Measurements from ENCODE around the gene C19orf12. TPM values are rescaled to one million over a fixed set of nuclear protein-coding genes. Genes with fewer than 3 reads are reported as not detected.

C19orf12 gene
- total RNA-seq, 1 experiment from 2014 or later = 10.0 TPM

DNA sequence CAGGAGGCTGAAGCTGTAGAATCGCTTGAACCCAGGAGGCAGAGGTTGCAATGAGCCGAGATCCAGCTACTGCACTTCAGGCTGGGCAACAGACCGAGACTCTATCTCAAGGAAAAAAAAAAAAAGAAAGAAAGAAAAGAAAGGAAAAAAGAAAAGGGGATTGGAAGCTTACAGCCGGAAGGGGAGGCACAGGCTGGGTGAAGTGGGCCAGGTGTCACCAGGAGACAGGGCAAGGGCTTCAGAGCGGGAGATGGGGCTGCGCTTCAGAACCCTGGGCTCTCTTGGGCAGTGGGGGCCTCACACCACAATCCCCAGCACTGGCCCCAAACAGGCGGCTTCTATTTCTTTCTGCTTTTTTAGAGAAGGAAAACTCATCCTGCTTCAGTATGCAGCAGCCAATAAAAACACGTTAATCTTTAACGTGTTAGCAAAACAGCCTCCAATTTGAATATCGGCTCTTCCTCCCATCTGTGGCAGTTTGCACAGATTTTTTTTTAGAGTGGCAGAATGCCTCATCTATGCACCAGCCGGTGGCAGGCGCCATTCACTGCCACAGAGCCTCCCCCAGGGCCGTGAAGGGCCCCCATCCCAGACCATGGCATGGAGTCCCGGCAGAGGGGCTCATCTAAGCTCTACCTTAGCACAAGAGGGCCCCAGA is 46.6 kb upstream of the C19orf12 start:
- TF ChIP-seq EGR1 (IDR thresholded peaks at IDR 0.05; ENCODE audit: low read depth) (no peak), FOSL1 (IDR thresholded peaks at IDR 0.05; ENCODE audit: low read depth) (no peak), ZFX (IDR thresholded peaks at IDR 0.05) (no peak), ZNF274 (IDR thresholded peaks at IDR 0.05; ENCODE audit: low read depth, low read length) (no peak), CEBPB (IDR thresholded peaks at IDR 0.05; ENCODE audit: low read depth) (no peak), JUND (IDR thresholded peaks at IDR 0.05) (no peak), ELF1 (IDR thresholded peaks at IDR 0.05; ENCODE audit: borderline replicate concordance, low read depth) (no peak), SRF (IDR thresholded peaks at IDR 0.05; ENCODE audit: low read depth) (no peak), SIN3A (IDR thresholded peaks at IDR 0.05; ENCODE audit: low read depth) (no peak), SP1 (IDR thresholded peaks at IDR 0.05; ENCODE audit: low read depth) (no peak), EZH2 (IDR thresholded peaks at IDR 0.05) (no peak), TCF7L2 (IDR thresholded peaks at IDR 0.05; ENCODE audit: borderline replicate concordance, extremely low read depth, insufficient read depth, insufficient read length) (no peak), YY1 (IDR thresholded peaks at IDR 0.05; ENCODE audit: extremely low read depth, insufficient replicate concordance, low read depth, low read length) (no peak), POLR2AphosphoS5 (IDR thresholded peaks at IDR 0.05; ENCODE audit: low read depth, low read length) (no peak), RAD21 (IDR thresholded peaks at IDR 0.05; ENCODE audit: low read depth) (no peak)
- TF ChIP-seq, protein P1, sequence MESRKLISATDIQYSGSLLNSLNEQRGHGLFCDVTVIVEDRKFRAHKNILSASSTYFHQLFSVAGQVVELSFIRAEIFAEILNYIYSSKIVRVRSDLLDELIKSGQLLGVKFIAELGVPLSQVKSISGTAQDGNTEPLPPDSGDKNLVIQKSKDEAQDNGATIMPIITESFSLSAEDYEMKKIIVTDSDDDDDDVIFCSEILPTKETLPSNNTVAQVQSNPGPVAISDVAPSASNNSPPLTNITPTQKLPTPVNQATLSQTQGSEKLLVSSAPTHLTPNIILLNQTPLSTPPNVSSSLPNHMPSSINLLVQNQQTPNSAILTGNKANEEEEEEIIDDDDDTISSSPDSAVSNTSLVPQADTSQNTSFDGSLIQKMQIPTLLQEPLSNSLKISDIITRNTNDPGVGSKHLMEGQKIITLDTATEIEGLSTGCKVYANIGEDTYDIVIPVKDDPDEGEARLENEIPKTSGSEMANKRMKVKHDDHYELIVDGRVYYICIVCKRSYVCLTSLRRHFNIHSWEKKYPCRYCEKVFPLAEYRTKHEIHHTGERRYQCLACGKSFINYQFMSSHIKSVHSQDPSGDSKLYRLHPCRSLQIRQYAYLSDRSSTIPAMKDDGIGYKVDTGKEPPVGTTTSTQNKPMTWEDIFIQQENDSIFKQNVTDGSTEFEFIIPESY (IDR thresholded peaks at IDR 0.05; ENCODE audit: extremely low read depth, insufficient replicate concordance, low read length) = no peak
- TF ChIP-seq, protein P2, sequence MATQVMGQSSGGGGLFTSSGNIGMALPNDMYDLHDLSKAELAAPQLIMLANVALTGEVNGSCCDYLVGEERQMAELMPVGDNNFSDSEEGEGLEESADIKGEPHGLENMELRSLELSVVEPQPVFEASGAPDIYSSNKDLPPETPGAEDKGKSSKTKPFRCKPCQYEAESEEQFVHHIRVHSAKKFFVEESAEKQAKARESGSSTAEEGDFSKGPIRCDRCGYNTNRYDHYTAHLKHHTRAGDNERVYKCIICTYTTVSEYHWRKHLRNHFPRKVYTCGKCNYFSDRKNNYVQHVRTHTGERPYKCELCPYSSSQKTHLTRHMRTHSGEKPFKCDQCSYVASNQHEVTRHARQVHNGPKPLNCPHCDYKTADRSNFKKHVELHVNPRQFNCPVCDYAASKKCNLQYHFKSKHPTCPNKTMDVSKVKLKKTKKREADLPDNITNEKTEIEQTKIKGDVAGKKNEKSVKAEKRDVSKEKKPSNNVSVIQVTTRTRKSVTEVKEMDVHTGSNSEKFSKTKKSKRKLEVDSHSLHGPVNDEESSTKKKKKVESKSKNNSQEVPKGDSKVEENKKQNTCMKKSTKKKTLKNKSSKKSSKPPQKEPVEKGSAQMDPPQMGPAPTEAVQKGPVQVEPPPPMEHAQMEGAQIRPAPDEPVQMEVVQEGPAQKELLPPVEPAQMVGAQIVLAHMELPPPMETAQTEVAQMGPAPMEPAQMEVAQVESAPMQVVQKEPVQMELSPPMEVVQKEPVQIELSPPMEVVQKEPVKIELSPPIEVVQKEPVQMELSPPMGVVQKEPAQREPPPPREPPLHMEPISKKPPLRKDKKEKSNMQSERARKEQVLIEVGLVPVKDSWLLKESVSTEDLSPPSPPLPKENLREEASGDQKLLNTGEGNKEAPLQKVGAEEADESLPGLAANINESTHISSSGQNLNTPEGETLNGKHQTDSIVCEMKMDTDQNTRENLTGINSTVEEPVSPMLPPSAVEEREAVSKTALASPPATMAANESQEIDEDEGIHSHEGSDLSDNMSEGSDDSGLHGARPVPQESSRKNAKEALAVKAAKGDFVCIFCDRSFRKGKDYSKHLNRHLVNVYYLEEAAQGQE (IDR thresholded peaks at IDR 0.05; ENCODE audit: low read depth) = no peak

More for the DNA sequence above, 46.6 kb upstream of the C19orf12 start:
- H3K27me3 ChIP-seq (ENCODE audit: insufficient read depth, low read length) = no peaks in the 10 kb centered on the region
- POLR2A ChIA-PET = no interaction called here
- RAD21 ChIA-PET (ENCODE audit: low non-redundant PET in 1 of 2, low total read pairs in 2 of 2, uncharacterized antibody in 2 of 2, unreplicated experiment in 2 of 2) = no interaction called here
- no peaks in the 10 kb centered on the region for H4K20me1 ChIP-seq (ENCODE audit: insufficient read depth)
- no peak overlapping the region for H3K9ac ChIP-seq (ENCODE audit: low read length)
- H3K36me3 ChIP-seq (ENCODE audit: control insufficient read depth in 1 of 2, insufficient read depth in 2 of 2, low read length in 2 of 2) = no peaks in the 10 kb centered on the region
- no peak overlapping the region for H3K4me2 ChIP-seq (ENCODE audit: low read length)
- ATAC-seq (no peak), DNase-seq (ENCODE audit: low read depth, low spot score) (no peak)
- no peaks in the 10 kb centered on the region for H3K79me2 ChIP-seq (ENCODE audit: insufficient read depth, low read length)
- no peaks in the 10 kb centered on the region for H3K9me3 ChIP-seq (ENCODE audit: control insufficient read depth in 1 of 2, insufficient read depth in 1 of 2, low read depth in 1 of 2, low read length in 2 of 2)
- no peaks in the 10 kb centered on the region for H3K9me2 ChIP-seq (ENCODE audit: insufficient read depth)
- H2AFZ ChIP-seq (ENCODE audit: low read depth, low read length, poor library complexity, severe bottlenecking) = no peak overlapping the region
- no TSS peak for BruUV-seq (replicated peaks)
- H3K4me3 ChIP-seq (replicated peaks in 1 of 2; ENCODE audit: low read depth in 1 of 2, low read length in 2 of 2) = no peak overlapping the region
- H3K27ac ChIP-seq (ENCODE audit: low read depth, low read length) = no peak overlapping the region
- peaks cover 0 to 10% of the 10 kb centered on the region in 2 experiments; a peak in 2 of 4 replicates for H3K4me1 ChIP-seq (ENCODE audit: control insufficient read depth in 1 of 2, insufficient read depth in 2 of 2, low read length in 2 of 2)
- intact Hi-C loops (cut with micrococcal nuclease) = loop anchor here (5.0 kb wide), 1 partner anchor 111 kb away; no protein-coding TSS in a partner anchor
- CTCF ChIA-PET = interaction anchor here (1.1 to 1.5 kb wide), 2 partner anchors 10 to 111 kb away, joined by 3 to 7 read pairs; no protein-coding TSS in a partner anchor

All from HCT116 (cell line).